ENCODE data around the gene TM9SF1.

TM9SF1 gene

GRCh38 chr14:24198814-24199524 lies 3.7 kb upstream of the TM9SF1 start:
- no peak overlapping the region for H3K9ac ChIP-seq (ENCODE audit: low read length)
- H3K4me3 ChIP-seq (ENCODE audit: low read length): no peak overlapping the region
- no peak overlapping the region for H3K27ac ChIP-seq (ENCODE audit: low read depth, low read length)

GRCh38 chr14:24197056-24197450 lies 1.8 kb upstream of the TM9SF1 start:
- Histone ChIP-seq H3K27me3 (ENCODE audit: control insufficient read depth, insufficient read depth, low read length) (no peaks in the 10 kb centered on the region), H3K4me3 (ENCODE audit: low read length) (no peak overlapping the region)

More at GRCh38 chr14:24198814-24199524, 3.7 kb upstream of the TM9SF1 start:
- Histone ChIP-seq H3K27me3 (ENCODE audit: control insufficient read depth, insufficient read depth, low read length) (no peaks in the 10 kb centered on the region), H3K4me1 (ENCODE audit: control insufficient read depth, insufficient read depth, low read length) (peaks cover 13% of the 10 kb centered on the region), H3K36me3 (ENCODE audit: control insufficient read depth, insufficient read depth, low read length) (peaks cover 4% of the 10 kb centered on the region)

GRCh38 chr14:24196071-24197055 lies 1.1 kb upstream of the TM9SF1 start:
- peak overlapping the region; percentile 99 for H3K27ac ChIP-seq (ENCODE audit: low read depth, low read length)
- peaks cover 14% of the 10 kb centered on the region for H3K4me1 ChIP-seq (ENCODE audit: control insufficient read depth, insufficient read depth, low read length)
- H3K27me3 ChIP-seq (ENCODE audit: control insufficient read depth, insufficient read depth, low read length): no peaks in the 10 kb centered on the region
- H3K9ac ChIP-seq (ENCODE audit: low read length): peak overlapping the region; percentile 58
- H3K36me3 ChIP-seq (ENCODE audit: control insufficient read depth, insufficient read depth, low read length): peaks cover 7% of the 10 kb centered on the region
- peak overlapping the region; percentile 95 for H3K4me3 ChIP-seq (ENCODE audit: low read length)

More at GRCh38 chr14:24197056-24197450, 1.8 kb upstream of the TM9SF1 start:
- Histone ChIP-seq H3K36me3 (ENCODE audit: control insufficient read depth, insufficient read depth, low read length) (peaks cover 4% of the 10 kb centered on the region), H3K27ac (ENCODE audit: low read depth, low read length) (no peak overlapping the region), H3K4me1 (ENCODE audit: control insufficient read depth, insufficient read depth, low read length) (peaks cover 14% of the 10 kb centered on the region), H3K9ac (ENCODE audit: low read length) (no peak overlapping the region)

GRCh38 chr14:24194873-24195185 lies 412 bp downstream of the TM9SF1 start:
- Histone ChIP-seq H3K4me1 (ENCODE audit: control insufficient read depth, insufficient read depth, low read length) (peaks cover 14% of the 10 kb centered on the region), H3K9ac (ENCODE audit: low read length) (peak overlapping the region; percentile 58), H3K36me3 (ENCODE audit: control insufficient read depth, insufficient read depth, low read length) (peaks cover 7% of the 10 kb centered on the region), H3K27ac (ENCODE audit: low read depth, low read length) (peak overlapping the region; percentile 99), H3K27me3 (ENCODE audit: control insufficient read depth, insufficient read depth, low read length) (no peaks in the 10 kb centered on the region), H3K4me3 (ENCODE audit: low read length) (peak overlapping the region; percentile 95)

GRCh38 chr14:24194186-24194872 lies 912 bp downstream of the TM9SF1 start:
- Histone ChIP-seq H3K36me3 (ENCODE audit: control insufficient read depth, insufficient read depth, low read length) (peaks cover 7% of the 10 kb centered on the region), H3K4me1 (ENCODE audit: control insufficient read depth, insufficient read depth, low read length) (peaks cover 14% of the 10 kb centered on the region), H3K4me3 (ENCODE audit: low read length) (peak overlapping the region; percentile 95), H3K27ac (ENCODE audit: low read depth, low read length) (peak overlapping the region; percentile 99), H3K9ac (ENCODE audit: low read length) (peak overlapping the region; percentile 58), H3K27me3 (ENCODE audit: control insufficient read depth, insufficient read depth, low read length) (no peaks in the 10 kb centered on the region)

GRCh38 chr14:24192933-24193332 lies 2.3 kb downstream of the TM9SF1 start:
- H3K27me3 ChIP-seq (ENCODE audit: control insufficient read depth, insufficient read depth, low read length): no peaks in the 10 kb centered on the region
- H3K4me3 ChIP-seq (ENCODE audit: low read length): no peak overlapping the region
- H3K9ac ChIP-seq (ENCODE audit: low read length): no peak overlapping the region
- H3K27ac ChIP-seq (ENCODE audit: low read depth, low read length): no peak overlapping the region
- H3K4me1 ChIP-seq (ENCODE audit: control insufficient read depth, insufficient read depth, low read length): peaks cover 15% of the 10 kb centered on the region
- H3K36me3 ChIP-seq (ENCODE audit: control insufficient read depth, insufficient read depth, low read length): peaks cover 7% of the 10 kb centered on the region

- peaks cover 16% of the 10 kb centered on the region for H3K4me1 ChIP-seq (ENCODE audit: control insufficient read depth, insufficient read depth, low read length)
- H3K9ac ChIP-seq (ENCODE audit: low read length): no peak overlapping the region
- no peak overlapping the region for H3K4me3 ChIP-seq (ENCODE audit: low read length)
- H3K27ac ChIP-seq (ENCODE audit: low read depth, low read length): no peak overlapping the region
- H3K36me3 ChIP-seq (ENCODE audit: control insufficient read depth, insufficient read depth, low read length): peaks cover 21% of the 10 kb centered on the region
- H3K27me3 ChIP-seq (ENCODE audit: control insufficient read depth, insufficient read depth, low read length): no peaks in the 10 kb centered on the region
Measured at GRCh38 chr14:24190416-24190815, 4.8 kb downstream of the TM9SF1 start.

GRCh38 chr14:24189460-24189859 lies 5.8 kb downstream of the TM9SF1 start:
- Histone ChIP-seq H3K4me3 (ENCODE audit: low read length) (no peak overlapping the region), H3K9ac (ENCODE audit: low read length) (no peak overlapping the region), H3K4me1 (ENCODE audit: control insufficient read depth, insufficient read depth, low read length) (peaks cover 11% of the 10 kb centered on the region), H3K36me3 (ENCODE audit: control insufficient read depth, insufficient read depth, low read length) (peaks cover 26% of the 10 kb centered on the region), H3K27me3 (ENCODE audit: control insufficient read depth, insufficient read depth, low read length) (no peaks in the 10 kb centered on the region), H3K27ac (ENCODE audit: low read depth, low read length) (no peak overlapping the region)

GRCh38 chr14:24189059-24189375 lies 6.2 kb downstream of the TM9SF1 start:
- no peak overlapping the region for H3K9ac ChIP-seq (ENCODE audit: low read length)
- no peak overlapping the region for H3K27ac ChIP-seq (ENCODE audit: low read depth, low read length)
- H3K4me1 ChIP-seq (ENCODE audit: control insufficient read depth, insufficient read depth, low read length): peaks cover 7% of the 10 kb centered on the region
- no peaks in the 10 kb centered on the region for H3K27me3 ChIP-seq (ENCODE audit: control insufficient read depth, insufficient read depth, low read length)
- H3K4me3 ChIP-seq (ENCODE audit: low read length): no peak overlapping the region
- H3K36me3 ChIP-seq (ENCODE audit: control insufficient read depth, insufficient read depth, low read length): peaks cover 30% of the 10 kb centered on the region

- Histone ChIP-seq H3K9ac (ENCODE audit: low read length) (peak within 1 kb of the TSS; percentile 58), H3K36me3 (ENCODE audit: control insufficient read depth, insufficient read depth, low read length) (peaks cover 31% of the 10 kb centered on the region), H3K27ac (ENCODE audit: low read depth, low read length) (peak within 1 kb of the TSS; percentile 45)
Measured at GRCh38 chr14:24188251-24189058, 6.8 kb downstream of the TM9SF1 start, which contains the start of gene IPO4. TSS of gene IPO4 (minus strand) at chr14:24188816. CDS start at chr14:24188787, 29 bp downstream.

GRCh38 chr14:24187539-24187915 lies 7.7 kb downstream of the TM9SF1 start:
- Histone ChIP-seq H3K4me3 (ENCODE audit: low read length) (peak overlapping the region; percentile 85), H3K36me3 (ENCODE audit: control insufficient read depth, insufficient read depth, low read length) (peaks cover 30% of the 10 kb centered on the region), H3K27ac (ENCODE audit: low read depth, low read length) (no peak overlapping the region), H3K27me3 (ENCODE audit: control insufficient read depth, insufficient read depth, low read length) (no peaks in the 10 kb centered on the region), H3K9ac (ENCODE audit: low read length) (peak overlapping the region; percentile 58), H3K4me1 (ENCODE audit: control insufficient read depth, insufficient read depth, low read length) (peaks cover 6% of the 10 kb centered on the region)

More at GRCh38 chr14:24188251-24189058, 6.8 kb downstream of the TM9SF1 start, which contains the start of gene IPO4:
- H3K4me3 ChIP-seq (ENCODE audit: low read length): peak within 1 kb of the TSS; percentile 85
- no peaks in the 10 kb centered on the region for H3K27me3 ChIP-seq (ENCODE audit: control insufficient read depth, insufficient read depth, low read length)
- H3K4me1 ChIP-seq (ENCODE audit: control insufficient read depth, insufficient read depth, low read length): peaks cover 6% of the 10 kb centered on the region

Measured in rectal smooth muscle tissue (tissue), 1 donor.